HEK293 (cell line): ENCODE data around the gene KIAA1614.
A peak's percentile ranks its signal among the peaks of the same experiment; 100 is the strongest.

Source experiments
- CTCF ChIA-PET: fragments of 350-600 bp; formaldehyde crosslinking; extraction: SDS; loops from one replicate; lab custom pipeline; 2021; ENCODE audit warnings: antibody characterized with exemption; lab: Yijun Ruan, JAX
- POLR2A ChIA-PET: fragments of 300-600 bp; formaldehyde crosslinking; extraction: SDS; loops from one replicate; lab custom pipeline; 2020; ENCODE audit warnings: antibody characterized with exemption, inconsistent platforms; lab: Yijun Ruan, JAX
- H3K27ac ChIP-seq: fragments of 200-500 bp; sonication (Bioruptor generic); 2 replicates; pipeline ENCODE4 v1.5.1; 2014; ENCODE audit warnings: low read depth, low read length, control low read depth, inconsistent platforms; ENCODE audit errors: extremely low read depth
- H3K36me3 ChIP-seq, 2 experiments: fragments of 200-500 bp in 1 of 2; sonication (Bioruptor generic) in 1 of 2; 1 replicate in 1 of 2; 2 replicates in 1 of 2; pipeline ENCODE4 v1.5.1; 2014 to 2017; ENCODE audit warnings: inconsistent platforms in 2 of 2, low read length in 2 of 2; ENCODE audit not compliant: control insufficient read depth in 2 of 2, insufficient read depth in 1 of 2
- H3K4me1 ChIP-seq: fragments of 200-500 bp; sonication (Bioruptor generic); 2 replicates; pipeline ENCODE4 v1.5.1; 2014; ENCODE audit warnings: mild to moderate bottlenecking, low read length, inconsistent platforms; ENCODE audit not compliant: control insufficient read depth, insufficient read depth
- H3K4me3 ChIP-seq: 2 replicates; pipeline ENCODE4 v1.5.1; 2011; ENCODE audit warnings: low read depth, mild to moderate bottlenecking, control low read depth, low read length, moderate library complexity
- H3K9me3 ChIP-seq: fragments of 200-500 bp; sonication (Bioruptor generic); 2 replicates; pipeline ENCODE4 v1.5.1; 2014; ENCODE audit warnings: low read depth, low read length, inconsistent platforms; ENCODE audit not compliant: control insufficient read depth, insufficient read depth
- BCL11B ChIP-seq: fragments of 450-650 bp; formaldehyde crosslinking; IDR thresholded peaks from 2 replicates; pipeline ENCODE4 v1.5.1; 2016; ENCODE audit warnings: low read depth, missing biosample characterization, missing genetic modification characterization
- EGR2 ChIP-seq: fragments of 450-650 bp; formaldehyde crosslinking; IDR thresholded peaks from 2 replicates; pipeline ENCODE4 v1.5.1; 2016; ENCODE audit warnings: low read depth, missing biosample characterization, missing genetic modification characterization
- GFI1B ChIP-seq: fragments of 450-650 bp; formaldehyde crosslinking; IDR thresholded peaks from 2 replicates; pipeline ENCODE4 v1.5.1; 2016; ENCODE audit warnings: missing biosample characterization, missing genetic modification characterization
- HIC1 ChIP-seq: fragments of 450-650 bp; formaldehyde crosslinking; IDR thresholded peaks from 2 replicates; pipeline ENCODE4 v1.5.1; 2016; ENCODE audit warnings: missing biosample characterization, missing genetic modification characterization
- KLF7 ChIP-seq: fragments of 450-650 bp; formaldehyde crosslinking; IDR thresholded peaks from 2 replicates; pipeline ENCODE4 v1.5.1; 2016; ENCODE audit warnings: missing biosample characterization, missing genetic modification characterization, borderline replicate concordance
- PBX3 ChIP-seq: sonication (generic); formaldehyde crosslinking; IDR thresholded peaks from 2 replicates; pipeline ENCODE4 v1.8.1; 2022; ENCODE audit warnings: mild to moderate bottlenecking, moderate library complexity, missing genetic modification reagents
- SETDB1 ChIP-seq: IDR thresholded peaks from one replicate; pipeline ENCODE4 v1.6.1; 2017; ENCODE audit warnings: mild to moderate bottlenecking, low read length, moderate library complexity, mixed read lengths; ENCODE audit not compliant: insufficient read length
- SP7 ChIP-seq: fragments of 450-650 bp; formaldehyde crosslinking; IDR thresholded peaks from 2 replicates; pipeline ENCODE4 v1.5.1; 2016; ENCODE audit warnings: missing biosample characterization, missing genetic modification characterization
- WT1 ChIP-seq: fragments of 450-650 bp; formaldehyde crosslinking; IDR thresholded peaks from 2 replicates; pipeline ENCODE4 v1.5.1; 2016; ENCODE audit warnings: missing biosample characterization, missing genetic modification characterization
- YY2 ChIP-seq: fragments of 450-650 bp; formaldehyde crosslinking; IDR thresholded peaks from 2 replicates; pipeline ENCODE4 v1.5.1; 2016; ENCODE audit warnings: missing biosample characterization, missing genetic modification characterization
- ZBTB10 ChIP-seq: fragments of 450-650 bp; formaldehyde crosslinking; IDR thresholded peaks from 2 replicates; pipeline ENCODE4 v1.5.1; 2016; ENCODE audit warnings: missing biosample characterization, missing genetic modification characterization
- ZBTB17 ChIP-seq: fragments of 450-650 bp; formaldehyde crosslinking; IDR thresholded peaks from 2 replicates; pipeline ENCODE4 v1.5.1; 2016; ENCODE audit warnings: missing biosample characterization, missing genetic modification characterization
- ZBTB20 ChIP-seq: fragments of 450-650 bp; formaldehyde crosslinking; IDR thresholded peaks from 2 replicates; pipeline ENCODE4 v1.5.1; 2016; ENCODE audit warnings: missing biosample characterization, missing genetic modification characterization
- ZFHX2 ChIP-seq: fragments of 450-650 bp; formaldehyde crosslinking; conservative IDR thresholded peaks from 2 replicates; pipeline ENCODE4 v1.5.1; 2016; ENCODE audit warnings: missing biosample characterization, missing genetic modification characterization
- ZNF10 ChIP-seq: fragments of 450-650 bp; formaldehyde crosslinking; IDR thresholded peaks from 2 replicates; pipeline ENCODE4 v1.5.1; 2017; ENCODE audit warnings: missing biosample characterization, missing genetic modification characterization
- ZNF157 ChIP-seq: fragments of 450-650 bp; formaldehyde crosslinking; IDR thresholded peaks from 2 replicates; pipeline ENCODE4 v1.5.1; 2016; ENCODE audit warnings: missing biosample characterization, missing genetic modification characterization
- ZNF169 ChIP-seq: fragments of 450-650 bp; formaldehyde crosslinking; IDR thresholded peaks from 2 replicates; pipeline ENCODE4 v1.5.1; 2016; ENCODE audit warnings: missing biosample characterization, missing genetic modification characterization
- ZNF266 ChIP-seq: fragments of 450-650 bp; formaldehyde crosslinking; IDR thresholded peaks from 2 replicates; pipeline ENCODE4 v1.5.1; 2016; ENCODE audit warnings: missing biosample characterization, missing genetic modification characterization, low read depth
- ZNF449 ChIP-seq: fragments of 450-650 bp; formaldehyde crosslinking; IDR thresholded peaks from 2 replicates; pipeline ENCODE4 v1.5.1; 2017; ENCODE audit warnings: missing biosample characterization, mild to moderate bottlenecking, missing genetic modification characterization, moderate library complexity
- ZNF510 ChIP-seq: fragments of 450-650 bp; formaldehyde crosslinking; IDR thresholded peaks from 2 replicates; pipeline ENCODE4 v1.5.1; 2018; ENCODE audit warnings: mild to moderate bottlenecking, missing genetic modification characterization, missing biosample characterization; ENCODE audit not compliant: insufficient replicate concordance
- ZNF548 ChIP-seq: fragments of 450-650 bp; formaldehyde crosslinking; IDR thresholded peaks from 2 replicates; pipeline ENCODE4 v1.5.1; 2016; ENCODE audit warnings: missing biosample characterization, missing genetic modification characterization
- ZNF580 ChIP-seq: fragments of 450-650 bp; formaldehyde crosslinking; IDR thresholded peaks from 2 replicates; pipeline ENCODE4 v1.5.1; 2016; ENCODE audit warnings: missing biosample characterization, missing genetic modification characterization
- ZNF596 ChIP-seq: fragments of 450-650 bp; IDR thresholded peaks from 2 replicates; pipeline ENCODE4 v1.5.0; 2018; ENCODE audit warnings: missing biosample characterization, mild to moderate bottlenecking, missing genetic modification characterization, moderate library complexity
- ZNF621 ChIP-seq: fragments of 450-650 bp; formaldehyde crosslinking; IDR thresholded peaks from 2 replicates; pipeline ENCODE4 v1.5.1; 2017; ENCODE audit warnings: missing biosample characterization, missing genetic modification characterization
- ZNF707 ChIP-seq: fragments of 450-650 bp; formaldehyde crosslinking; IDR thresholded peaks from 2 replicates; pipeline ENCODE4 v1.5.1; 2016; ENCODE audit warnings: missing biosample characterization, missing genetic modification characterization
- ZNF792 ChIP-seq: fragments of 450-650 bp; formaldehyde crosslinking; IDR thresholded peaks from 2 replicates; pipeline ENCODE4 v1.5.1; 2016; ENCODE audit warnings: missing biosample characterization, missing genetic modification characterization
- ZSCAN4 ChIP-seq: fragments of 450-650 bp; formaldehyde crosslinking; IDR thresholded peaks from 2 replicates; pipeline ENCODE4 v1.5.1; 2017; ENCODE audit warnings: missing biosample characterization, missing genetic modification characterization

KIAA1614 gene

GRCh38 chr1:180918519-180918918 lies 5.8 kb downstream of the KIAA1614 start (continued):
- TF ChIP-seq ZNF707 (tag by site-specific recombination) (no peak), ZNF621 (no peak), ZNF580 (tag by site-specific recombination) (no peak), SP7 (tag by site-specific recombination) (no peak), ZNF266 (tag by site-specific recombination) (peak; percentile 93), EGR2 (peak; percentile 57), PBX3 (CRISPR knock-in tag) (no peak), ZBTB20 (tag by site-specific recombination) (no peak), BCL11B (tag by site-specific recombination) (no peak), YY2 (tag by site-specific recombination) (no peak), ZNF157 (tag by site-specific recombination) (no peak), GFI1B (no peak), ZSCAN4 (tag by site-specific recombination) (no peak), ZNF548 (tag by site-specific recombination) (no peak), ZFHX2 (tag by site-specific recombination) (peak; percentile 80), KLF7 (tag by site-specific recombination) (no peak), WT1 (tag by site-specific recombination) (no peak), SETDB1 (peak; percentile 40)

GRCh38 chr1:180919183-180919700 lies 6.5 kb downstream of the KIAA1614 start:
- Histone ChIP-seq H3K27ac (no peak overlapping the region), H3K36me3 (no peaks in the 10 kb centered on the region), H3K4me3 (no peak overlapping the region), H3K9me3 (no peaks in the 10 kb centered on the region), H3K4me1 (peaks cover 4% of the 10 kb centered on the region; the same call in 1 of the 2 replicates)
- ChIA-PET CTCF (no interaction called here), POLR2A (no interaction called here)
- TF ChIP-seq ZNF596: no peak
- TF ChIP-seq ZNF169: no peak
- TF ChIP-seq ZNF449 (tag by site-specific recombination): no peak

- POLR2A ChIA-PET: no interaction called here
- Histone ChIP-seq H3K27ac (no peak overlapping the region), H3K36me3 (no peaks in the 10 kb centered on the region), H3K4me1 (peaks cover 4% of the 10 kb centered on the region; the same call in 1 of the 2 replicates), H3K4me3 (no peak overlapping the region), H3K9me3 (no peaks in the 10 kb centered on the region)
- CTCF ChIA-PET: no interaction called here
- TF ChIP-seq ZBTB10 (no peak), ZNF10 (no peak), HIC1 (tag by site-specific recombination) (no peak), ZNF792 (no peak), ZBTB17 (tag by site-specific recombination) (no peak), ZNF510 (no peak), EGR2 (no peak)
Measured at GRCh38 chr1:180920193-180920592, 7.5 kb downstream of the KIAA1614 start.
